Stimulated activated CD4-positive, alpha-beta T cell treated with anti-CD3 and anti-CD28 coated beads, TNF-alpha, amount 100 ng/mL, for 4 hours (primary cell): Measurements from ENCODE around the gene CCDC77.

Experiments
- DNase-seq, 3 experiments: peaks; one replicate each; pipeline ENCODE4 v3.0.0-alpha.2; 2020; ENCODE audit warnings: low read depth in 3 of 3

The CCDC77 gene

GRCh38 chr12:452667-453210, 51.3 kb downstream of the CCDC77 start:
- no peak for DNase-seq

DNA sequence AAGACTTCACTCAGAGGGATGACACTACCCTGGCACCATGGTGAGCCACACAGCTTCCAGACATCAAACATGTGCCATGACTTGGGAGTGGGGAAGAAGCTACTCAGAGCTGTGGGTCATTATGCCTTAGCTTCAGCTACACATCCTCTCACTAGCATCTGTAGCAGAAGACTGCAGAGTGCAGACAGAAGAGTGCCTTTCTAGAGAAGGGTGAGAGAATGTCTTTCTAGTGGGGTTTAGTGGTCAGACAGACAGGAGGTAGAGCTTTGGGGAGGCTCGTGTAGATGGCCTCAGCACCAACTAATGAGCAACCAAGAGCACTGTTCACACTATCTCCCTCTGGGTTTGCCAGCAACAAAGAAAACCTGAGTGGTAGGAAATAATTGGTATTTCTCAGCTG, 53.4 kb downstream of the CCDC77 start:
- DNase-seq: no peak

GRCh38 chr12:455821-456220, 54.4 kb downstream of the CCDC77 start:
- no peak for DNase-seq

DNA sequence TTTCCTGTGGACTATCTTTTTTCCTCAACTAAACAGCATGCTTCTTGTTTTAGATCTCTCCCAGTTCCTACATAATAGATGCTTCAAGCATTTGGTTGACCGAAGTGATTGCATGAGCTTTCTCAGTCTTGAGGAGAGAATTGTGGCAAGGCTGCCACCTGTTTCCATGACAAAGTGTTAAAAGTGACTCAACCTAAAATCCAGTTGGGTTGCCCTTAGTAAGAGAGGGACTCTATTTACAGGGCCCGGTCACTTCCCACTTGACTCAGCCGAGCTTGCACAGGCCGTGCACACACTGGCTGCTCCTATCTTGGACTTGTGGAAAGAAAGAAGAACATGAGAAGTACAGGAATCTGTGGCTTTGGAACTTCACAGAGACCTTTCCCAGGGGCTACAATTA, 56.2 kb downstream of the CCDC77 start:
- no peak for DNase-seq

- no peak for DNase-seq
Measured at GRCh38 chr12:459050-459429, 57.6 kb downstream of the CCDC77 start.

- DNase-seq: peak in 2 of 3 experiments; percentile 23 to 32
Measured at GRCh38 chr12:459430-460258, 58.2 kb downstream of the CCDC77 start, which contains the start of gene B4GALNT3. B4GALNT3 (plus strand) TSS chr12:459939; CDS start chr12:460377, 438 bp downstream.

DNA sequence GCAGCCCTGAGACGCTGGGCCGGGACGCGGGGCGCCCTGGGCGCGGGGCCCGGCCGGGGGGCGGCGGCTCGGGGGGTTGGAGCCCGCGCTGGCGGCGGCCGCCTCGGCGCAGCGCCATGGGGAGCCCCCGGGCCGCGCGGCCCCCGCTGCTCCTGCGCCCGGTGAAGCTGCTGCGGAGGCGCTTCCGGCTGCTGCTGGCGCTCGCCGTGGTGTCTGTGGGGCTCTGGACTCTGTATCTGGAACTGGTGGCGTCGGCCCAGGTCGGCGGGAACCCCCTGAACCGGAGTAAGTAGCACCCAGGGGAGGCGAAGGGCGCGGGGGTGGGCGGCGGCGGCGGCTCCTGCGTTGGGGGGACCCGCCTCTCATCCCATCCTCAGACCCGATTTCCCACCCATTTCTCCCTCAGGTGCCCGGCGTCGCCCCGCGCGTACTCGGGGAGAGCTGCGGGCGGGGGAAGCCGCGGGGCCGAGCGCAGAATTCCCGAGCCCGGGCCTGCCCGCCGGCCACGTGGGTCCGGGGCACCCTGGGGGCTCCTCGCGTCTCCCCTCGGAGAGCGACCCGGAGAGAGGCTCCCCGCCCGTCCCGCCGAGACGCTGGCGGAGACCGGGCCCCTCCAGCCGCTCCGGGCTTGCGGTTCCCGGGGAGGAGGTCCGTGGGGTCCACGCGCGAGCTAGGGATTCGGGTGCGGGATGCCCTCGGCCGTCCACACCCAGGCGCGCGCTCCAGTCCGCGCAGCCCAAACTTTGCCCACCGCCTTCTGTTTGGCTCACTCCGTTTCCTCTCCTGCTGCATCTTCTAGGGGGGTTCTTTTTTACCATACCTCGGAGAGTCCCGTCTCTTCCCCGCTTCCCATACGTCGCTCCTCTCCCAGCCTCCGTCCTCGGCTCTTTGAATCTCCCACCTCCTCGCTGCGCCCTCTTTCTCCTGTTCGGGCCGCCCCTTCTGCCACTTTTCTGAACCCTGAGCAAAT, 59.1 kb downstream of the CCDC77 start:
- peak in 2 of 3 experiments; percentile 12 to 17 for DNase-seq

- no peak for DNase-seq
Measured at GRCh38 chr12:461425-461824, 60.0 kb downstream of the CCDC77 start.

DNA sequence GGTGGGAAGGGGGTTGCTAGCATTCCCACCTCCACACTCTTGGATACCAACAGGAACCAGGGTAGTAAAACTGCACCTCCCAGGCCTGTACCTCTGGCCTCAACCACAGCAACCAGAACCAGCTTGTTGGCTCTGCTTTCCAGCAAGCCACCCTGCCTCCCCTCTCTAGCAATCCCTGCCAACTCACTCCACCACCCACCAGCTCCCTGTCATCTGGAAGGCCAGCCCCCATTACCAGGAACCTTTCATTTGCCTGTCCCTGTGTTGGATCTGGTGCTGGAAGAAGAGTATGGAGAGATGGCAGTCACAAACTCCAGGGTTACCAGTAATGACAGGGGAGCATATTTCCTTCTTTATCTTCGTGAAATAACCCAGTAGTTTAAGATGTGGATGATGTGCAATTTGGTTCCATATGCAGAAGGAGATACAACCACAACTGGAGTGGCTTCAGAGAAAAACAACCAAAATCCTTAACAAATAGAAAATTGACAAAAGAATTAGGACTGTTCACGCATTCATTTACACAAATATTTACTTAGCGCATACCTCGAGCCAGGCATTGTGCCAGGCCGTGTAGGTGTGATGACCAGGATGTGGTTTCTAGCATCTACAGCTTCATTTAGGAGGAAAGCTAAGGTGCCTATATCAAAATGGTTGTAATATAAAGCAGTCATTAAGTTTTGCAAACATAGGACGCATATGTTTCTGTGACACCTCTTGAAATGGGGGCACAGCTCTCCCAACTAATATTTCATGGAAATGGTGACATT, 61.7 kb downstream of the CCDC77 start:
- no peak for DNase-seq

- DNase-seq: no peak
Measured at GRCh38 chr12:464484-465267, 63.2 kb downstream of the CCDC77 start.

DNA sequence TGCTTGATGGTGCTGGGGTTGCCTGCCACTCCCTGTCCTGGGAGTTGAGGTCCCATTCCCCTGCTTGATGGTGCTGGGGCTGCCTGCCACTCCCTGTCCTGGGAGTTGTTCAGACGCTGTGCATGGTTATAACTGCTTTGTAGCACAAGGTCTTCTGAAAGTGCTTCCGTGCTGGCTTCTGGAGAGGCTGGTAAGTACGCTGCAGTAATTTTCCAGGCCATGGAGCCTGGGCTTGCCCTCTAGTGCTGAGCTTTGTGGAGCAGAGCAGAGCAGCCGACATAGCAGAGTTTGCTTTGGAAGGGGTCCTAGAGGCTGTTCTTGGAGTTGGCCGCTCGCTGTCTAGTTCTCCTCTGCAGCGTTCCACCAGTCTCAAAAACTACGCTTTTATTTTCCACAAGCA, 64.6 kb downstream of the CCDC77 start:
- DNase-seq: no peak

DNA sequence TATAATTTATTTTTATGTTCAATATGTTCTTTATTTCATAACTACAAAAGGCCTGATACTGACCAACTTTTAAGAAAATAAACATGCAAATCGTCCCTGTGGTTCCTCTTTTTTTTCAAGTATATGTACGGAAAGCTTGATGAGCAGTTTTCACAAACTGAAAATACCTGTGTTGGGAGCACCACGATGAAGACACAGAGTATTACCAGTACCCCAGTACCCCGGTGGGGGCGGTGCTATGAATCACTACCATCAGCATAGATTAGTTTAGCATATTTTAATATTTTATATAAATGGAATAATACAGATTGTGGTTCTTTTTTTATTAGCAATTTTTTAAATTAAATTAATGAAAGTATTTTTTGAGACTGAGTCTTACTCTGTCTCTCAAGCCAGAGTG, 65.3 kb downstream of the CCDC77 start:
- DNase-seq: no peak

GRCh38 chr12:467591-467990, 66.1 kb downstream of the CCDC77 start:
- no peak for DNase-seq

DNA sequence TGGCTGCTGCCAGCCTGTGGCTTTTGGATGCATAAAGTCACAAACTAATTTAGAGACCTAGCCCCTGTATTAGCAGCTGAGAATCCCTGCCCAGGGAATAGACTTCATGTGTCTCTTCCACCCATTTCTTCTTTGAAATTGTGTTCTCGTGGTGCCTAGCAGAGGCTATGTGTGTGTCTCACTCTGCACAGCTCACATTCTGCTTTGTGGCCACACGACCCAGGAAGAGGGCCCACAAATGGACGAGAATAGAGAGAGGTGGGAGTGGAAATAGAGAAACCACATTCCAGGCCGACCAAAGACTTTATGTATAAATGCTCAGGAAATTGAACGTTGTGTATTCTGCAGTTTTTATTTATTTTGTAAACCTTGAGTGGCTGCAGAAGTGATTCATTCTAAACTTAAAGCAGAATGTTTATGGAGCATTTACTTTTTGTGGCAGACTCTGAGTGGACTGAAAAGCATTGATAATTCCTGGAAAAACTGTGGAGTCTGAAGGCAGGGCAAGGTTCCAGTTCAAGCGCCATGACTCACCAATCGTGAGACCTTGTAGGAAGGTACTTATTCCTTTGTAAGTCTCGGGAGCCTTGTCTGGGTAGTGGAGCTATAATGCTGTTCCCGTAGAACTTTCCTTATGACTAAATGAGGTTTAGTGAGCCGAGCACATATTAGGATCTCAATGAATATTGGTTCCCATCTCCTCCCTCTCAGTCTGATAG, 67.4 kb downstream of the CCDC77 start:
- no peak for DNase-seq

- DNase-seq: no peak
Measured at GRCh38 chr12:470133-470532, 68.7 kb downstream of the CCDC77 start.

- no peak for DNase-seq
Measured at GRCh38 chr12:473198-473597, 71.8 kb downstream of the CCDC77 start.

DNA sequence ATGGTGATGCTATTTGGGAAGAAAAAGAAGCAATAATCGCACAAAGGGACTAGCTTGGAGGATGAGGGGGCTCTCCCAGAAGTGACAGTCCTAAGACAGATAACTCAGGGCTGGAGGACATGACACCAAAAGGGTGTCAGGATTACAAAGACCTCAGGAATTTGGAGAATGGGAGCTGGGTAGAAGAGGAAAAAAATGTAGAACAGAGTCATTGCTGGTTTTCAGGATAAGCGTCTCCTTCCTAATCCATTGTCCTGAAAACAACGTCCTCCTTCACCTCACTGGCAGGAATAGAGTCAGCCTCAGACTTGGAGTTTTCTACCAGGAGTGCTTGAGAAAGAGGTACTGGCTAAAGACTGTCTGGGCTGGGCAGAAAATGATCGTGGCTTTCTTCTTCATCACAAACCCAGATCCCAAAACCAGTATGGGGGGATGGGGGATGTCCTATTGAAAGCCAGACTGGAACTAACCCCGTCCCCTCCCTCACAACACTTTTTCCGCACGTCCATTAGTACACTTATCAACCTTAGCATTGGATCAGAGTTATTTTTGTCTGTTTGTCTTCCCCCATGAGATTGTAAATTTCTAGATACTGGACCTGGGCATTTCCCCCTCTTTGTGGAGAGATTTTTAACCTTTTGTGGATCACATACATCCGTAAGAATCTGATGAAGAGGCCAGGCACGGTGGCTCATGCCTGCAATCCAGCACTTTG, 72.6 kb downstream of the CCDC77 start:
- no peak for DNase-seq

DNA sequence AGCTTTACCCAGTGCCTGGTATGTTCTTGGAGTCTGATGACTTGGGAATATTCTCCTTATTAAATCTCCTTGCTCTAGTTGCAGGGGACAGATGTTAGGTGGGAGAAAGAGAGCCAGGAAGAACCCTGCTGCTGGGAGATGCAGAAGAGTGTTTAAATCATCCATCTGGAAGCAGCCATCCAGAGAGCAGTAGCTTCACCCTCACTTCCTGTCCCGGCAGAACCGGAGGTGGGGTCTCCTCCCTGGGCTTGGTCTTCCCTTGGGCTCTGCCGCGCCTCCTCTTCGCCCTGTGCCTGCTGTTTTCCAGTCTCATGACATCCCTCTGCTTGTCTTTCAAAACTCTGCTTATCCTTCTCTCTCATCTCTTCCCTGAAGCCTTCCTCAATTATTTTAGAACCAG, 73.8 kb downstream of the CCDC77 start:
- no peak for DNase-seq

GRCh38 chr12:479161-479560, 77.7 kb downstream of the CCDC77 start:
- DNase-seq: no peak
